ENCODE results near the gene ZSCAN10.

DNA sequence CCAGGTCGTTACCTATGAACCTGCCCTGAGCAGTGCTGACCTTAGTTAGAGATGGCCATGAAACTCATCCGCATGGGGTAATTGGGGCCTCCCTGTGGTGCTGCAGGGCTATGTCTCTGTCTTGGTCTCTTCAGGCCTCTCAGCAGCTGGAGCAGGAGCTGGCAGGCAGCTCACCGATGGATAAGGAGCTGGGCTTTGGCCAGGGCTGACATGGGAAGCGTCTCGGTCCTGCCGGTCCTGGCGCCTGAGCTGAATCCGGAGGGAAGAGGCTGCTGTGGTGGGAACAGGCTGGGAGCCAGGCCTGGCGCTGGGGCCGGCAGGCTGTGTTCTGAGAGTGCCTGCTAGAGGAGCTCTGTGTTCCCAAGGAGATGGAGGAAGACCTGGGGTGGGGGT is 23.6 kb downstream of the ZSCAN10 start:
- TF ChIP-seq CTCF (IDR thresholded peaks at IDR 0.05) (no peak), POLR2A (IDR thresholded peaks at IDR 0.05) (no peak), POLR2AphosphoS5 (IDR thresholded peaks at IDR 0.05) (no peak)

Measured in breast epithelium (tissue), 3 donors.